PC-3 (cell line): ENCODE results near the gene TACR2. TPM values are rescaled to one million over a fixed set of nuclear protein-coding genes. Genes with fewer than 3 reads are reported as not detected.

Experiments
- ATAC-seq: fragments of 200-7000 bp; cut with Tn5 transposase; 2 replicates; pipeline ENCODE4 v1.9.1; 2020; ENCODE audit warnings: mild to moderate bottlenecking, moderate library complexity
- BruUV-seq: library from RNA; stranded (reverse); fragments of 400-500 nt; replicated peaks from 2 replicates; lab custom pipeline; 2021; lab: Mats Ljungman, UMichigan
- CTCF ChIA-PET: fragments of 300-600 bp; sonication (Branson Sonifier 250); formaldehyde crosslinking; loops from one replicate; lab custom pipeline; 2022; ENCODE audit warnings: antibody characterized with exemption; lab: Charles Lee
- POLR2A ChIA-PET: fragments of 300-600 bp; sonication (Branson Sonifier 250); formaldehyde crosslinking; loops from one replicate; lab custom pipeline; 2022; ENCODE audit warnings: antibody characterized with exemption; ENCODE audit not compliant: unreplicated experiment; lab: Charles Lee
- DNase-seq: peaks from one replicate; pipeline ENCODE4 v3.0.0-alpha.2; 2015
- H2AFZ ChIP-seq: fragments of 300-600 bp; sonication (generic); 2 replicates; pipeline ENCODE4 v1.6.0; 2016; ENCODE audit warnings: antibody characterized with exemption, low read length
- H3F3A ChIP-seq: fragments of 300-600 bp; sonication (generic); one replicate; pipeline ENCODE4 v1.6.0; 2017; ENCODE audit warnings: antibody characterized with exemption, low read length, control low read depth, mild to moderate bottlenecking; ENCODE audit not compliant: unreplicated experiment
- H3K27ac ChIP-seq: fragments of 300-600 bp; sonication (generic); 2 replicates; pipeline ENCODE4 v1.5.1; 2016; ENCODE audit warnings: mild to moderate bottlenecking, low read length
- H3K27me3 ChIP-seq: fragments of 300-600 bp; sonication (generic); 2 replicates; pipeline ENCODE4 v1.6.1; 2016; ENCODE audit warnings: low read length, mixed read lengths
- H3K36me3 ChIP-seq: fragments of 300-600 bp; sonication (generic); 2 replicates; pipeline ENCODE4 v1.6.1; 2016; ENCODE audit warnings: low read depth, mixed run types, low read length, mixed read lengths
- H3K4me1 ChIP-seq: fragments of 300-600 bp; sonication (generic); 2 replicates; pipeline ENCODE4 v1.5.1; 2016; ENCODE audit warnings: low read length; ENCODE audit not compliant: insufficient read depth
- H3K4me2 ChIP-seq: fragments of 300-600 bp; sonication (generic); 2 replicates; pipeline ENCODE4 v1.6.0; 2016; ENCODE audit warnings: low read length
- H3K4me3 ChIP-seq: fragments of 300-600 bp; sonication (generic); 2 replicates; pipeline ENCODE4 v1.5.1; 2016; ENCODE audit warnings: mild to moderate bottlenecking, low read length, mixed read lengths
- H3K79me2 ChIP-seq: fragments of 300-600 bp; sonication (generic); 2 replicates; pipeline ENCODE4 v1.6.1; 2017; ENCODE audit warnings: low read length, mixed read lengths
- H3K9ac ChIP-seq: fragments of 300-600 bp; sonication (generic); 2 replicates; pipeline ENCODE4 v1.6.0; 2016; ENCODE audit warnings: mild to moderate bottlenecking, low read length
- H3K9me2 ChIP-seq: fragments of 300-600 bp; sonication (generic); replicated peaks from 2 replicates; pipeline ENCODE4 v1.6.1; 2016; ENCODE audit warnings: mixed run types, low read length, mixed read lengths
- H3K9me3 ChIP-seq: fragments of 300-600 bp; sonication (generic); 2 replicates; pipeline ENCODE4 v1.6.1; 2016; ENCODE audit warnings: low read length, mixed read lengths
- H4K20me1 ChIP-seq: fragments of 300-600 bp; sonication (generic); 2 replicates; pipeline ENCODE4 v1.6.1; 2016; ENCODE audit warnings: low read length, mixed read lengths
- CTCF ChIP-seq: fragments of 300-600 bp; sonication (generic); conservative IDR thresholded peaks from 2 replicates; pipeline ENCODE4 v1.5.1; 2017; ENCODE audit warnings: antibody characterized with exemption, low read depth, mild to moderate bottlenecking, low read length
- EZH2 ChIP-seq: fragments of 300-600 bp; sonication (generic); IDR thresholded peaks from one replicate; pipeline ENCODE4 v1.6.1; 2017; ENCODE audit warnings: antibody characterized with exemption, mild to moderate bottlenecking, low read length; ENCODE audit not compliant: unreplicated experiment
- EZH2phosphoT487 ChIP-seq: fragments of 300-600 bp; sonication (generic); IDR thresholded peaks from 2 replicates; pipeline ENCODE4 v1.6.1; 2018; ENCODE audit warnings: mild to moderate bottlenecking, antibody characterized with exemption, low read length, borderline replicate concordance
- intact Hi-C: fragments of 100-400 bp; cut with micrococcal nuclease; formaldehyde crosslinking; loops from 2 replicates; pipeline ENCODE4 v1.9.0; 2023
- total RNA-seq: library from RNA; depleted of rRNA; stranded (reverse); fragments of >200 nt; gene quantifications from 2 replicates; pipeline ENCODE4 v1.2.3, GENCODE V29; 2014

TACR2 gene
- total RNA-seq, 1 experiment from 2014 or later: 0.40 TPM

GRCh38 chr10:69453795-69454194 is 37.1 kb upstream of the TACR2 start:
- POLR2A ChIA-PET: interaction anchor here (0.5 to 0.6 kb wide), 2 partner anchors 9 to 15 kb away, joined by 3 read pairs; no protein-coding TSS in a partner anchor
- no peak overlapping the region for H2AFZ ChIP-seq
- peaks cover 87% of the 10 kb centered on the region for H3K4me1 ChIP-seq
- DNase-seq (peak; percentile 75), ATAC-seq (peak; percentile 5)
- CTCF ChIA-PET: interaction anchor here (0.5 kb wide), 1 partner anchor 15 kb away, joined by 6 read pairs; no protein-coding TSS in a partner anchor
- peaks cover 75% of the 10 kb centered on the region for H3K79me2 ChIP-seq
- H3K9me3 ChIP-seq: no peaks in the 10 kb centered on the region
- H3K4me3 ChIP-seq: peak overlapping the region; percentile 80
- no peaks in the 10 kb centered on the region for H3K9me2 ChIP-seq
- peaks cover 20% of the 10 kb centered on the region for H3K36me3 ChIP-seq
- peaks cover 15% of the 10 kb centered on the region for H3F3A ChIP-seq
- no peak for TF ChIP-seq EZH2
- no peak for TF ChIP-seq EZH2phosphoT487
- TF ChIP-seq CTCF: no peak
- H3K4me2 ChIP-seq: peak overlapping the region; percentile 91
- no TSS peak for BruUV-seq
- peak overlapping the region; percentile 7 for H3K27ac ChIP-seq
- H4K20me1 ChIP-seq: no peaks in the 10 kb centered on the region
- H3K9ac ChIP-seq: no peak overlapping the region
- intact Hi-C loops: no loop called here
- no peaks in the 10 kb centered on the region for H3K27me3 ChIP-seq

DNA sequence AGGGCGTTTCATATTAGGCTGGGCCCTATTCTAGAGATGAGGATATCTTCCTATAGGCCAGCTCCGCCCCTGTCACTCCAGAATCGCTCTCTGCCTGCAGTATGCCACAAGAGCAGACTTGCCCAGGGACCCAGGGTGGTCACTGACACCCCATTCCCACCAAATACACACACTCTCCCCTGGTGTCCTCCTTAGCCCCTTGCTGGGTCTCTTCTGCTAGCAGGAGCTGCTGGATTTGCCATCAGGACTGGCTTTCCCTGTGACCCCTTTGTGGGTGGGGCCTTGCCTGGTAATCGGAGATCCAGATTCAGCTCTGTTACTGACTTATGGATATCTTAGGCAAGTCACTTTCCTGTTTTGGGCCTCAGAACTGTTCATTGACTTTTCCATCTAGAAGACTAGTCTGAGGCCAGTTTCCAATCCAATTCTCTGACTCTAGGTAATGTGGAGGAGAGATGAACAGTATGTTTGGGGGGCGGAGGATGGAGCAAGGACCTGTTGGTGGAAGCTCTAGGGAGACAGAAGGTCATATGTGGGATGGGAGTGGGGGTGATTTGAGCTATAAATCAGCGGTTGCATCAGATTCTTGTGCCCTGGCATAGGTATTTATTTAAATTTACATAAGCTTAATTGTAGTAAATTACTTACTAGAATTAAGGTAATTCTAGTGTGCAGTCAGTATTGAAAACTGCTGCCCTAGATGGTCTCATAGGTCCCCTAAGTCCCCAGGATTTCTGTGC is 36.1 kb upstream of the TACR2 start:
- BruUV-seq: TSS peak; percentile 34
- H3K4me1 ChIP-seq: peaks cover 87% of the 10 kb centered on the region
- H3K27me3 ChIP-seq: no peaks in the 10 kb centered on the region
- H3K9me2 ChIP-seq: no peaks in the 10 kb centered on the region
- POLR2A ChIA-PET: no interaction called here
- ATAC-seq: no peak
- intact Hi-C loops: no loop called here
- TF ChIP-seq EZH2: no peak
- no peak for TF ChIP-seq EZH2phosphoT487
- no peak for TF ChIP-seq CTCF
- H3K36me3 ChIP-seq: peaks cover 17% of the 10 kb centered on the region
- H4K20me1 ChIP-seq: no peaks in the 10 kb centered on the region
- H3K4me2 ChIP-seq: peak overlapping the region; percentile 91
- peak overlapping the region; percentile 80 for H3K4me3 ChIP-seq
- H3K9me3 ChIP-seq: no peaks in the 10 kb centered on the region
- H3K79me2 ChIP-seq: peaks cover 66% of the 10 kb centered on the region
- H3K9ac ChIP-seq: peak overlapping the region; percentile 83; the same call in 1 of the 2 replicates
- CTCF ChIA-PET: interaction anchor here (0.7 to 1.2 kb wide), 2 partner anchors 55 to 176 kb away, joined by 5 read pairs; no protein-coding TSS in a partner anchor
- no peak overlapping the region for H2AFZ ChIP-seq
- peaks cover 15% of the 10 kb centered on the region for H3F3A ChIP-seq
- H3K27ac ChIP-seq: peak overlapping the region; percentile 7
- DNase-seq: peak; percentile 63
